Measurements from ENCODE around the gene BCAT1. TPM values are rescaled to one million over a fixed set of nuclear protein-coding genes. Genes with fewer than 3 reads are reported as not detected.

Gene BCAT1
- total and polyA plus RNA-seq, 2 donors (not counting 3 experiments of a cell fraction or from before 2014, with no cell fraction given): 21.6 to 267 TPM

GRCh38 chr12:24922090-24922489 lies 26.8 kb downstream of the BCAT1 start:
- peaks cover 43% of the 10 kb centered on the region for H3K4me1 ChIP-seq (ENCODE audit: control insufficient read depth, extremely low read depth, insufficient read depth, low read length)
- intact Hi-C loops (cut with micrococcal nuclease): no loop called here
- peak overlapping the region; percentile 27 for H3K4me2 ChIP-seq (ENCODE audit: insufficient read depth, low read length)
- DNase-seq (ENCODE audit: low read depth, low spot score): peak; percentile 56
- peaks cover 77% of the 10 kb centered on the region for H3K79me2 ChIP-seq (ENCODE audit: control insufficient read depth, insufficient read depth, low read length)
- FAIRE-seq: peak; percentile 12
- no peak overlapping the region for H2AFZ ChIP-seq (ENCODE audit: low read depth, low read length)
- CTCF ChIA-PET: interaction anchor here (0.9 to 3.2 kb wide), 6 partner anchors 10 to 69 kb away, joined by 3 to 17 read pairs (median 6); no protein-coding TSS in a partner anchor
- no peaks in the 10 kb centered on the region for H3K27me3 ChIP-seq (ENCODE audit: control insufficient read depth in 2 of 2, insufficient read depth in 2 of 2, low read length in 2 of 2)
- BruUV-seq (replicated peaks): no TSS peak
- dilution Hi-C loops (cut with MboI; ENCODE audit: extremely low pct_ligation_motif_present, low sequenced_read_pairs): no loop called here
- peaks cover 0 to 2% of the 10 kb centered on the region in 2 experiments for H3K36me3 ChIP-seq (ENCODE audit: control insufficient read depth in 2 of 2, extremely low read depth in 1 of 2, insufficient read depth in 2 of 2, low read length in 2 of 2)
- H4K20me1 ChIP-seq (replicated peaks; ENCODE audit: control insufficient read depth, extremely low read depth, insufficient read depth, low read length): no peaks in the 10 kb centered on the region
- H3K9me3 ChIP-seq (replicated peaks; ENCODE audit: control insufficient read depth, insufficient read depth, low read length): no peaks in the 10 kb centered on the region
- H3K27ac ChIP-seq (ENCODE audit: insufficient read depth, low read depth, low read length): peak overlapping the region; percentile 62
- TF ChIP-seq JUN (IDR thresholded peaks at IDR 0.05; ENCODE audit: borderline replicate concordance, insufficient read depth, insufficient read length, low read depth) (peak; percentile 45), FOS (IDR thresholded peaks at IDR 0.05; ENCODE audit: borderline replicate concordance, insufficient read depth, low read length) (peak; percentile 47), GATA2 (IDR thresholded peaks at IDR 0.05; ENCODE audit: insufficient read depth, insufficient read length, low read depth, low read length) (no peak), MYC (IDR thresholded peaks at IDR 0.05; ENCODE audit: low read depth, low read length) (no peak), EZH2 (IDR thresholded peaks at IDR 0.05; ENCODE audit: borderline replicate concordance, low read depth, low read length, severe bottlenecking) (no peak), MAX (IDR thresholded peaks at IDR 0.05; ENCODE audit: insufficient read depth, insufficient read length) (no peak), CTCF (IDR thresholded peaks at IDR 0.05; ENCODE audit: extremely low read depth in 1 of 2, insufficient read depth in 1 of 2, low read depth in 1 of 2, low read length in 2 of 2) (no peak)
- no peak overlapping the region for H3K4me3 ChIP-seq (replicated peaks in 1 of 3; ENCODE audit: insufficient read depth in 1 of 3, low read depth in 1 of 3, low read length in 3 of 3)
- no peaks in the 10 kb centered on the region for H3K9me1 ChIP-seq (replicated peaks; ENCODE audit: control insufficient read depth, extremely low read depth, insufficient read depth, low read length)
- H3K9ac ChIP-seq (replicated peaks; ENCODE audit: extremely low read depth, insufficient read depth, low read length): no peak overlapping the region
- POLR2A ChIA-PET: interaction anchor here (0.7 kb wide), 1 partner anchor 8 kb away, joined by 3 read pairs; no protein-coding TSS in a partner anchor
